ENCODE data around the gene ERCC2.

Gene ERCC2

DNA sequence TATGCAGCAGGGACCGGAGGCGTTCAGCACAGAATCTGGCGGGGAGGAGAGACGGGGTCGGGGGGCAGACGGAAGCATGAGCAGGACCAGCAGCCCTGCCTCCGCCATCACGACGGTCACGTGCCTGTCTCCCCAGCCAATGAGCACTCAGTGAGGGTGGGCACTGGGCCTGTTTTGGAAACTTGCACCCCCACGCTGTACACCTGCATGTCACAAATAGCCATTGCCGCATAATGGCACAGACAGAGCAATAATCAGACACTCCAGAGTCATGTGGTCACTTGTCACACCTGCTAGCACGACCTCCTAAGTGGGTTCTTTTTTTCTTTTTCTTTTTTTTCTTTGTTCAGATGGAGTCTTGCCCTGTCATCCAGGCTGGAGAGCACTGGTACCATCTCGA is 8.8 kb downstream of the ERCC2 start:
- TF ChIP-seq, protein P1, sequence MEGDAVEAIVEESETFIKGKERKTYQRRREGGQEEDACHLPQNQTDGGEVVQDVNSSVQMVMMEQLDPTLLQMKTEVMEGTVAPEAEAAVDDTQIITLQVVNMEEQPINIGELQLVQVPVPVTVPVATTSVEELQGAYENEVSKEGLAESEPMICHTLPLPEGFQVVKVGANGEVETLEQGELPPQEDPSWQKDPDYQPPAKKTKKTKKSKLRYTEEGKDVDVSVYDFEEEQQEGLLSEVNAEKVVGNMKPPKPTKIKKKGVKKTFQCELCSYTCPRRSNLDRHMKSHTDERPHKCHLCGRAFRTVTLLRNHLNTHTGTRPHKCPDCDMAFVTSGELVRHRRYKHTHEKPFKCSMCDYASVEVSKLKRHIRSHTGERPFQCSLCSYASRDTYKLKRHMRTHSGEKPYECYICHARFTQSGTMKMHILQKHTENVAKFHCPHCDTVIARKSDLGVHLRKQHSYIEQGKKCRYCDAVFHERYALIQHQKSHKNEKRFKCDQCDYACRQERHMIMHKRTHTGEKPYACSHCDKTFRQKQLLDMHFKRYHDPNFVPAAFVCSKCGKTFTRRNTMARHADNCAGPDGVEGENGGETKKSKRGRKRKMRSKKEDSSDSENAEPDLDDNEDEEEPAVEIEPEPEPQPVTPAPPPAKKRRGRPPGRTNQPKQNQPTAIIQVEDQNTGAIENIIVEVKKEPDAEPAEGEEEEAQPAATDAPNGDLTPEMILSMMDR (conservative IDR thresholded peaks at IDR 0.05; ENCODE audit: low read depth, low read length): no peak

DNA sequence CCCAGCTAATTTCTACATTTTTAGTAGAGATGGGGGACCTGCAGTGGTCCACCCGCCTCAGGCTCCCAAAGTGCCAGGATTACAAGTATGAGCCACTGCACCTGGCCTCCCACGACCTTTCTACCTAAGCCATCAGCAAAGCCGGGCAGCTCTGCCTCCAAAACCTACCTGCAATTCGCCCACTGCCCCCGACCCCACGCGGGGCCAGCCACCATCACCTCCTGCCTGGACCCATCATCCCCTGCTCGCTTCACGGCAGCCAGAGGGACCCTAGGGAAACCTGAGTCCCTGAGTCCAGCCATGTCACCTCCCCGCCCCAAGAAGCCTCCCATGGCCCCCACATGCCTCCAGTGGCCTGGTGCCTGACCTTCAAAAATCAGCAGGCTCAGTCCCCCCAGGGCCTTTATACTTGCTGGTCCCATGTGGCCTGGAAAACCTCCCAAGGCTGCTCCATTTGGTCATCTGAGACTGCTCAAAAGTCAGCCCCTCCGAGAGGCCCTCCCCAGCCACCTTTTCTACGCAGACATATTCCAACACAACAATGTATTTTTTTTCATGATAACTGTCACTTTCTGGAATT is 12.1 kb downstream of the ERCC2 start:
- TF ChIP-seq, protein P1 (conservative IDR thresholded peaks at IDR 0.05; ENCODE audit: low read depth, low read length): no peak
- DNase-seq (ENCODE audit: low read depth): no peak
- H3K4me3 ChIP-seq (ENCODE audit: low read depth, low read length): no peak overlapping the region

More for the DNA sequence above, 8.8 kb downstream of the ERCC2 start:
- H3K4me3 ChIP-seq (ENCODE audit: low read depth, low read length): no peak overlapping the region
- no peak for DNase-seq (ENCODE audit: low read depth)

DNA sequence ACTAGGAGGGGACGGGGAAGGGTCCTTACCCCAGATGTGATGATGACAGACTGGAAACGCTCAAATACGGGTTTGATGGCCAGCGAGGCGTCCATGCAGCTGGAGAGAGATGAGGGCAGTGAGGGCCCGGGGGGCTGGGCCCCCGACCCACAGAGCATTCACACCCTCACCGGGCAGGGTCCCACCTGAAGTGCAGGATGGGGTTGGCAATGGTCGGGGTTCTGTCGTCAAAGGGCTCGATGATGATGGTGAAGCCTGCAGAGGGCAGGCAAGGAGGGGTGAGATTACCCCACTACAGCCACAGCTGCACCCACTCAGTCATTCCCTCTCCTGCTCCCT is 13.0 kb downstream of the ERCC2 start:
- TF ChIP-seq, protein P1 (conservative IDR thresholded peaks at IDR 0.05; ENCODE audit: low read depth, low read length): no peak
- no peak overlapping the region for H3K4me3 ChIP-seq (ENCODE audit: low read depth, low read length)
- no peak for DNase-seq (ENCODE audit: low read depth)

DNA sequence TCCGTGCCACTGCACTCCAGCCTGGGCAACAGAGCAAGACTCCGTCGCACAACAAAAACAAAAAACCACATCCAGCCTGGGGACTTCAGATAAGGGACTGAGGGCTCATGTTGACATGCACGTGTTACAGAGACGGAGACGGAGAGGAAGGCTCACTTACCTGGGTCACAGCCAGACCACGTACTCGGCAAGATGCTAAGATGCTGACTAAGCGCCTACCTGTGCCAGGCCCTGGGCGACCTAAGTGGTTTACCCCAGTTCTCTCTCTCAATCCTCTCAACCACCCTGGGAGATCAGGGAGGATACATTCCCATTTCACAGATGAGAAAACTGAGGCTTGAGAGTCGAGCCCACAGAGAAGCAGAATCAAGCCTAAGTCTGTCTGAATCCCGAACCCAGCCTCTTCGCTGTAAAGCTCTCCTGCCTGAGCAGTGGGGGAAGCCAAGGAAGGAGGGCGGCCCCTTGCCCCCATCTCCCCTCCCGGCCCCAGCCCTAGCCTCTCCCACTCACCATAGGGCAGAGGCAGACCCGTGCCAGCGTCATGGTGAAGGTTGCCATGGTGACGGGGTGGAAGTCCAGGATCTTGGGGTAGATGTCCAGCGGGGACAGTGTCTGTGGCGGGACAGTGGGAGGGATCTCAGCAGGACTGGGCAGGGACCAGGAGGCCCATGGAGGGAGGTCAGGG is 13.5 kb downstream of the ERCC2 start:
- no peak for DNase-seq (ENCODE audit: low read depth)
- TF ChIP-seq, protein P1 (conservative IDR thresholded peaks at IDR 0.05; ENCODE audit: low read depth, low read length): no peak
- H3K4me3 ChIP-seq (ENCODE audit: low read depth, low read length): no peak overlapping the region

DNA sequence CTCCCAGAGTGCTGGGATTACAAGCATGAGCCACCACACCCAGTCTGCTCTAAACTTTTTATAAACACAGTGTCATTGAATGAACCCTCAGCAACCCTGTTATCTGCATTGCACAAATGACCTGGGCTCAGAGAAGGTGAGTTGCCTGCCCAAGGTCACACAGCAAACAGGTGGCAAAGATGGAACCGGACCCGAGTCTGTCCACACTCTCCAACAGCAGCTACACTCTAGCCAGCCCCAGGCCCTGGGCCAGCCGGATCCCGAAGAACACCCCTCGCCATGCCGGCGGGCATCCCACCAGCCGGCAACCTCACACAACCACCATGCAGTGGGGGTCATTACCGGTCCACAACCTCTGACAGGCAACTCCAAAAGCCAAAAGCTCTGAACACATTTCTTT is 14.5 kb downstream of the ERCC2 start:
- TF ChIP-seq, protein P1 (conservative IDR thresholded peaks at IDR 0.05; ENCODE audit: low read depth, low read length): no peak
- no peak overlapping the region for H3K4me3 ChIP-seq (ENCODE audit: low read depth, low read length)
- DNase-seq (ENCODE audit: low read depth): no peak

DNA sequence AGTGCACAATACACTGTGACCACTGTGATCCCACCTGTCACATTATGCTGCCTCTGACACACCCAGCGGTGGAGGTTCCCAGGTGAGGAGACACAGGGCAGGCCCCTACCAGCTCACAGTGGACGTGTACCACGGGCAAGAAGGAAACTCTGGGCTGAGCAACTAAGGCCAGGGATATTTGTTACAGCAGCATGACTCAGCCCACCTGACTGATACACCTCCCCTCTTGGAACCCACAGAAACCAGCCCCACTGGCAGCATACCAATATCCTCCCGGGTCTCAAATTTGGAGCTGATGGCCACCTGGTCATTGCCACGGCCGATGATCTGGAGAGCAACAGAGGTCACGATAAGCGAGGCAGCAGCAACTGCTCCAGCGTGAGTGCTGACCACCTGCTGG is 15.0 kb downstream of the ERCC2 start:
- no peak for DNase-seq (ENCODE audit: low read depth)
- H3K4me3 ChIP-seq (ENCODE audit: low read depth, low read length): no peak overlapping the region
- TF ChIP-seq, protein P1 (conservative IDR thresholded peaks at IDR 0.05; ENCODE audit: low read depth, low read length): no peak

DNA sequence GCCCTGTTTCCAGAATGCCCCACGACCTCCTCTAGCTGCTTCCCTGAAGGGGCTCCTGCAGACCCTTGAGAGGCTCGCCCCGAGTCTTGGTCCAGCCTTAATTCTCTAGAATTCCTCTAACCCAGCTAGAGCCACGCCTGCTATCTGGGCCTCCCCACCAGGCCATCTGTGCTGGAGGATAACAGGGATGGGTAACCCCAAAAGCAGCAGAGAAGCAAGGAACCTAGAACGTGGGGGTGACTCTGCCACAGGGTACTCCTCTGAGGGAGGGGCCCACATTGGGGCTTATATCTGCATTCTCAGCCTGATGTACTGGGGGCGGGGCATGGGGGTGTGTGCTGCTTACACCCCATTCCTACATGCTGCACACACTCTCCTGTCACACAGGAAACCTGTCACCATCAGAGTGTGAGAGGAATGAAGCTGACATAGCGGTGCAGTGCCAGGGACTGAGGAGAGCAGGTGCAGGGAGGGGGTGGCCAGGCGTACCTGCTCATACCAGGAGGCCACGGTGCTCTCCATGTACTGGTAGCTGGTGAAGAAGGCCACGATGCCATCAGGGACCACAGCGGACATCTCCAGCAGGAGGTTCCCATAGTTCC is 16.0 kb downstream of the ERCC2 start:
- no peak for DNase-seq (ENCODE audit: low read depth)
- TF ChIP-seq, protein P1 (conservative IDR thresholded peaks at IDR 0.05; ENCODE audit: low read depth, low read length): no peak
- H3K4me3 ChIP-seq (ENCODE audit: low read depth, low read length): no peak overlapping the region

All from choroid plexus epithelial cell (primary cell).